SK-N-SH treated with all-trans-retinoic acid at 6 μM for 48 hours (cell line): ENCODE measurements around the gene ABR.

Experiments used
- ATAC-seq: fragments of 200-7000 bp; cut with Tn5 transposase; 3 replicates; pipeline ENCODE4 v1.9.1; 2020; ENCODE audit warnings: mild to moderate bottlenecking, moderate library complexity
- ARNTL ChIP-seq: fragments of 450-650 bp; formaldehyde crosslinking; IDR thresholded peaks from 2 replicates; pipeline ENCODE4 v1.5.0; 2020; ENCODE audit warnings: low read depth, mild to moderate bottlenecking, moderate library complexity, borderline replicate concordance
- BACH2 ChIP-seq: fragments of 250-450 bp; sonication (Bioruptor Pico); IDR thresholded peaks from 2 replicates; pipeline ENCODE4 v1.9.0; 2021; ENCODE audit warnings: mild to moderate bottlenecking, borderline replicate concordance
- CREB5 ChIP-seq: fragments of 250-450 bp; sonication (Bioruptor Pico); IDR thresholded peaks from 2 replicates; pipeline ENCODE4 v1.5.1; 2020; ENCODE audit warnings: low read depth, mild to moderate bottlenecking, moderate library complexity
- CSDC2 ChIP-seq: fragments of 250-450 bp; sonication (Bioruptor Pico); IDR thresholded peaks from 2 replicates; pipeline ENCODE4 v1.5.0; 2020; ENCODE audit warnings: mild to moderate bottlenecking, moderate library complexity
- CSRNP3 ChIP-seq: fragments of 250-450 bp; sonication (Bioruptor Pico); IDR thresholded peaks from 2 replicates; pipeline ENCODE4 v1.5.1; 2021; ENCODE audit warnings: mild to moderate bottlenecking, moderate library complexity
- ESRRG ChIP-seq: fragments of 250-450 bp; sonication (Bioruptor Pico); IDR thresholded peaks from 2 replicates; pipeline ENCODE4 v1.6.1; 2021; ENCODE audit warnings: mild to moderate bottlenecking
- GLIS3 ChIP-seq: fragments of 250-450 bp; sonication (Bioruptor Pico); IDR thresholded peaks from 2 replicates; pipeline ENCODE4 v1.5.0; 2020; ENCODE audit warnings: mild to moderate bottlenecking, moderate library complexity
- ISL1 ChIP-seq: fragments of 250-450 bp; sonication (Bioruptor Pico); IDR thresholded peaks from 2 replicates; pipeline ENCODE4 v2.1.2; 2022; ENCODE audit warnings: mild to moderate bottlenecking, moderate library complexity
- OSR1 ChIP-seq: fragments of 250-450 bp; sonication (Bioruptor Pico); IDR thresholded peaks from 2 replicates; pipeline ENCODE4 v1.8.0; 2022; ENCODE audit warnings: moderate library complexity, mild to moderate bottlenecking, inconsistent platforms
- PATZ1 ChIP-seq: fragments of 250-450 bp; sonication (Bioruptor Pico); IDR thresholded peaks from 2 replicates; pipeline ENCODE4 v1.8.0; 2020; ENCODE audit warnings: mild to moderate bottlenecking, moderate library complexity, borderline replicate concordance
- POU6F1 ChIP-seq: fragments of 250-450 bp; sonication (Bioruptor Pico); IDR thresholded peaks from 2 replicates; pipeline ENCODE4 v1.8.0; 2021; ENCODE audit warnings: low read depth, mild to moderate bottlenecking, moderate library complexity, borderline replicate concordance
- PPARA ChIP-seq: fragments of 250-450 bp; sonication (Bioruptor Pico); IDR thresholded peaks from 2 replicates; pipeline ENCODE4 v1.5.0; 2020; ENCODE audit warnings: mild to moderate bottlenecking, borderline replicate concordance
- RARB ChIP-seq: fragments of 250-450 bp; sonication (Bioruptor Pico); IDR thresholded peaks from 2 replicates; pipeline ENCODE4 v1.8.0; 2021; ENCODE audit warnings: mild to moderate bottlenecking, moderate library complexity
- SNAI2 ChIP-seq: fragments of 250-450 bp; sonication (Bioruptor Pico); IDR thresholded peaks from 2 replicates; pipeline ENCODE4 v1.5.0; 2020; ENCODE audit warnings: mild to moderate bottlenecking, moderate library complexity
- TCF4 ChIP-seq: fragments of 250-450 bp; sonication (Bioruptor Pico); IDR thresholded peaks from 2 replicates; pipeline ENCODE4 v1.8.0; 2021; ENCODE audit warnings: mild to moderate bottlenecking, moderate library complexity, borderline replicate concordance
- TSHZ2 ChIP-seq: fragments of 250-450 bp; sonication (Bioruptor Pico); IDR thresholded peaks from 2 replicates; pipeline ENCODE4 v1.5.0; 2020; ENCODE audit warnings: mild to moderate bottlenecking, moderate library complexity
- ZNF565 ChIP-seq: fragments of 450-650 bp; formaldehyde crosslinking; conservative IDR thresholded peaks from 2 replicates; pipeline ENCODE4 v1.5.0; 2020; ENCODE audit warnings: low read depth, mild to moderate bottlenecking, moderate library complexity
- ZNF70 ChIP-seq: fragments of 450-650 bp; formaldehyde crosslinking; IDR thresholded peaks from 2 replicates; pipeline ENCODE4 v1.5.0; 2020; ENCODE audit warnings: mild to moderate bottlenecking, moderate library complexity

Gene ABR

GRCh38 chr17:1025733-1026598, 153.8 kb downstream of the ABR start (continued):
- TF ChIP-seq CREB5 (CRISPR knock-in tag): no peak
- TF ChIP-seq ZNF70 (CRISPR knock-in tag): no peak

GRCh38 chr17:1024076-1024475, 155.7 kb downstream of the ABR start:
- no peak for ATAC-seq
- no peak for TF ChIP-seq ESRRG (CRISPR knock-in tag)
- TF ChIP-seq TCF4 (CRISPR knock-in tag): no peak
- no peak for TF ChIP-seq ARNTL (CRISPR knock-in tag)
- TF ChIP-seq SNAI2: no peak
- TF ChIP-seq PPARA: no peak
- no peak for TF ChIP-seq OSR1 (CRISPR knock-in tag)
- no peak for TF ChIP-seq RARB (CRISPR knock-in tag)
- TF ChIP-seq CSDC2 (CRISPR knock-in tag): no peak
- TF ChIP-seq ISL1 (CRISPR knock-in tag): no peak
- TF ChIP-seq POU6F1 (CRISPR knock-in tag): no peak
- TF ChIP-seq GLIS3 (CRISPR knock-in tag): no peak
- no peak for TF ChIP-seq CSRNP3
- no peak for TF ChIP-seq TSHZ2
- no peak for TF ChIP-seq PATZ1 (CRISPR knock-in tag)
- TF ChIP-seq CREB5 (CRISPR knock-in tag): no peak
- TF ChIP-seq ZNF70 (CRISPR knock-in tag): no peak
- TF ChIP-seq ZNF565 (CRISPR knock-in tag): no peak

- TF ChIP-seq BACH2 (no peak), SNAI2 (no peak), ZNF70 (CRISPR knock-in tag) (no peak), ARNTL (CRISPR knock-in tag) (no peak), ISL1 (CRISPR knock-in tag) (no peak)
- ATAC-seq: no peak
These were observed 157.3 kb downstream of the ABR start for GRCh38 chr17:1022278-1023024.
